IMR-90 (cell line): Measurements from ENCODE around the gene PTAR1.

Source experiments
- BHLHE40 ChIP-seq: fragments of 150-350 bp; IDR thresholded peaks from 2 replicates; pipeline ENCODE4 v1.6.1; 2016; ENCODE audit warnings: mild to moderate bottlenecking, low read depth, low read length
- FOS ChIP-seq: fragments of 150-350 bp; IDR thresholded peaks from 2 replicates; pipeline ENCODE4 v1.6.1; 2016; ENCODE audit warnings: low read depth, low read length
- MXI1 ChIP-seq: IDR thresholded peaks from 2 replicates; pipeline ENCODE4 v1.6.1; 2012; ENCODE audit warnings: low read depth, mild to moderate bottlenecking, low read length, moderate library complexity, borderline replicate concordance
- POLR2A ChIP-seq: IDR thresholded peaks from 2 replicates; pipeline ENCODE4 v1.6.1; 2012; ENCODE audit warnings: mild to moderate bottlenecking, low read depth, low read length
- RCOR1 ChIP-seq: IDR thresholded peaks from 2 replicates; pipeline ENCODE4 v1.6.1; 2012; ENCODE audit warnings: mild to moderate bottlenecking, low read length, improper control_type of control experiment; ENCODE audit not compliant: insufficient replicate concordance
- RFX5 ChIP-seq: IDR thresholded peaks from 2 replicates; pipeline ENCODE4 v1.8.0; 2012; ENCODE audit warnings: low read depth, mild to moderate bottlenecking, low read length, moderate library complexity
- TF ChIP-seq, protein P1 (sequence below): fragments of 150-350 bp; IDR thresholded peaks from 2 replicates; pipeline ENCODE4 v1.6.1; 2017; ENCODE audit warnings: mild to moderate bottlenecking, antibody characterized with exemption, low read length, low read depth
- TF ChIP-seq, protein P2 (sequence below): conservative IDR thresholded peaks from 2 replicates; pipeline ENCODE4 v1.5.1; 2012; ENCODE audit warnings: mild to moderate bottlenecking, low read depth, low read length, improper control_type of control experiment

DNA sequence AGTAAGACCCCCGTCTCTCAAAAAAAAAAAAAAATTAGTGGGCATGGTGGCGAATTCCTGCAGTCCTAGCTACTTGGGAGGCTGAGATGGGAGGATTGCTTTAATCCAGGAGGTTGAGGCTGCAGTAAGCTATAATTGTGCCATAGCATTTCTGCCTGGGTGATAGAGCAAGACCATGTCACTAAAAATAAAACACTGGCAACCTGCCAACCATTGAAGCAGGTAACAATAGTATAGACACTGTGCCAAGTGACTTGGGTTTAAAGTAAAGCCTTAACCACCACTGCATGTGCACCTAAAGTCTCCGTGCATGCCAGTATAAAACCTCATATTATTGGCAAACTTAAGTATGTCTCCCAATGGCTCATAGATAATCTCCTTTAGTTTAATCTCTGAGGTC lies 84.2 kb downstream of the PTAR1 start:
- TF ChIP-seq, protein P1, sequence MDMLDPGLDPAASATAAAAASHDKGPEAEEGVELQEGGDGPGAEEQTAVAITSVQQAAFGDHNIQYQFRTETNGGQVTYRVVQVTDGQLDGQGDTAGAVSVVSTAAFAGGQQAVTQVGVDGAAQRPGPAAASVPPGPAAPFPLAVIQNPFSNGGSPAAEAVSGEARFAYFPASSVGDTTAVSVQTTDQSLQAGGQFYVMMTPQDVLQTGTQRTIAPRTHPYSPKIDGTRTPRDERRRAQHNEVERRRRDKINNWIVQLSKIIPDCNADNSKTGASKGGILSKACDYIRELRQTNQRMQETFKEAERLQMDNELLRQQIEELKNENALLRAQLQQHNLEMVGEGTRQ: no peak
- TF ChIP-seq, protein P2, sequence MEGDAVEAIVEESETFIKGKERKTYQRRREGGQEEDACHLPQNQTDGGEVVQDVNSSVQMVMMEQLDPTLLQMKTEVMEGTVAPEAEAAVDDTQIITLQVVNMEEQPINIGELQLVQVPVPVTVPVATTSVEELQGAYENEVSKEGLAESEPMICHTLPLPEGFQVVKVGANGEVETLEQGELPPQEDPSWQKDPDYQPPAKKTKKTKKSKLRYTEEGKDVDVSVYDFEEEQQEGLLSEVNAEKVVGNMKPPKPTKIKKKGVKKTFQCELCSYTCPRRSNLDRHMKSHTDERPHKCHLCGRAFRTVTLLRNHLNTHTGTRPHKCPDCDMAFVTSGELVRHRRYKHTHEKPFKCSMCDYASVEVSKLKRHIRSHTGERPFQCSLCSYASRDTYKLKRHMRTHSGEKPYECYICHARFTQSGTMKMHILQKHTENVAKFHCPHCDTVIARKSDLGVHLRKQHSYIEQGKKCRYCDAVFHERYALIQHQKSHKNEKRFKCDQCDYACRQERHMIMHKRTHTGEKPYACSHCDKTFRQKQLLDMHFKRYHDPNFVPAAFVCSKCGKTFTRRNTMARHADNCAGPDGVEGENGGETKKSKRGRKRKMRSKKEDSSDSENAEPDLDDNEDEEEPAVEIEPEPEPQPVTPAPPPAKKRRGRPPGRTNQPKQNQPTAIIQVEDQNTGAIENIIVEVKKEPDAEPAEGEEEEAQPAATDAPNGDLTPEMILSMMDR: no peak
- TF ChIP-seq BHLHE40: no peak
- TF ChIP-seq POLR2A: no peak
- TF ChIP-seq MXI1: no peak
- TF ChIP-seq FOS: no peak
- TF ChIP-seq RFX5: no peak
- no peak for TF ChIP-seq RCOR1
